Measurements from ENCODE around the gene TWF1. TPM values are rescaled to one million over a fixed set of nuclear protein-coding genes. Genes with fewer than 3 reads are reported as not detected.

TWF1 gene
- polyA plus RNA-seq, 3 donors: 9.9 to 20.7 (median 13.7) TPM

GRCh38 chr12:43826681-43827080 is 20.6 kb upstream of the TWF1 start:
- Mint-ChIP-seq H3K36me3 (no peaks in the 10 kb centered on the region), H3K9me3 (no peaks in the 10 kb centered on the region), H3K27me3 (ENCODE audit: low read depth in 3 of 3) (peaks cover 20 to 37% (median 22%) of the 10 kb centered on the region in 3 donors), H3K27ac (no peak overlapping the region), H3K4me3 (no peak overlapping the region), H3K4me1 (peaks cover 5% of the 10 kb centered on the region)
- Histone ChIP-seq H3K79me2 (ENCODE audit: insufficient read depth, low read length) (no peaks in the 10 kb centered on the region), H3K4me3 (replicated peaks in 1 of 3; ENCODE audit: low read depth in 2 of 3, low read length in 3 of 3) (no peak overlapping the region), H4K20me1 (ENCODE audit: insufficient read depth, low read length) (no peaks in the 10 kb centered on the region), H3K27me3 (ENCODE audit: control insufficient read depth in 2 of 2, insufficient read depth in 2 of 2, low read length in 2 of 2) (peaks cover 8 to 10% of the 10 kb centered on the region in 2 donors), H3K9me3 (replicated peaks in 1 of 2; ENCODE audit: control insufficient read depth in 1 of 2, insufficient read depth in 1 of 2, low read length in 2 of 2) (no peaks in the 10 kb centered on the region), H3K36me3 (replicated peaks in 1 of 2; ENCODE audit: control insufficient read depth in 1 of 2, insufficient read depth in 2 of 2, low read length in 2 of 2) (no peaks in the 10 kb centered on the region), H2AFZ (ENCODE audit: insufficient read depth, low read depth, low read length, poor library complexity, severe bottlenecking) (no peak overlapping the region), H3K27ac (ENCODE audit: low read depth in 1 of 2, low read length in 2 of 2) (no peak overlapping the region), H3K4me2 (replicated peaks; ENCODE audit: extremely low read depth, low read length, poor library complexity, severe bottlenecking) (no peak overlapping the region), H3K9ac (ENCODE audit: insufficient read depth, low read length, poor library complexity, severe bottlenecking) (no peak overlapping the region), H3K4me1 (ENCODE audit: control insufficient read depth in 1 of 2, insufficient read depth in 2 of 2, low read length in 2 of 2) (no peaks in the 10 kb centered on the region)
- intact Hi-C loops (cut with micrococcal nuclease): no loop called here
- no CpG with 5 or more reads among the region's 3 CpGs for WGBS (ENCODE audit: insufficient coverage)
- DNase-seq: no peak
- no peak for TF ChIP-seq CTCF (IDR thresholded peaks at IDR 0.05)

GRCh38 chr12:43824207-43824775 is 18.2 kb upstream of the TWF1 start:
- no peaks in the 10 kb centered on the region for H3K36me3 Mint-ChIP-seq
- H3K27ac Mint-ChIP-seq: no peak overlapping the region
- Histone ChIP-seq H3K9me3 (replicated peaks in 1 of 2; ENCODE audit: control insufficient read depth in 1 of 2, insufficient read depth in 1 of 2, low read length in 2 of 2) (no peaks in the 10 kb centered on the region), H3K79me2 (ENCODE audit: insufficient read depth, low read length) (no peaks in the 10 kb centered on the region), H3K27me3 (ENCODE audit: control insufficient read depth in 2 of 2, insufficient read depth in 2 of 2, low read length in 2 of 2) (peaks cover 0 to 3% of the 10 kb centered on the region in 2 donors), H3K4me1 (ENCODE audit: control insufficient read depth in 1 of 2, insufficient read depth in 2 of 2, low read length in 2 of 2) (no peaks in the 10 kb centered on the region), H3K27ac (ENCODE audit: low read depth in 1 of 2, low read length in 2 of 2) (no peak overlapping the region), H3K9ac (ENCODE audit: insufficient read depth, low read length, poor library complexity, severe bottlenecking) (no peak overlapping the region), H4K20me1 (ENCODE audit: insufficient read depth, low read length) (no peaks in the 10 kb centered on the region), H3K4me3 (replicated peaks in 1 of 3; ENCODE audit: low read depth in 2 of 3, low read length in 3 of 3) (no peak overlapping the region), H3K36me3 (replicated peaks in 1 of 2; ENCODE audit: control insufficient read depth in 1 of 2, insufficient read depth in 2 of 2, low read length in 2 of 2) (no peaks in the 10 kb centered on the region), H2AFZ (ENCODE audit: insufficient read depth, low read depth, low read length, poor library complexity, severe bottlenecking) (no peak overlapping the region), H3K4me2 (replicated peaks; ENCODE audit: extremely low read depth, low read length, poor library complexity, severe bottlenecking) (no peak overlapping the region)
- TF ChIP-seq CTCF (IDR thresholded peaks at IDR 0.05): no peak
- H3K27me3 Mint-ChIP-seq (ENCODE audit: low read depth in 3 of 3): peaks cover 7 to 20% (median 8%) of the 10 kb centered on the region in 3 donors
- 95% methylated on average over 7 of the region's 8 CpGs for WGBS (ENCODE audit: insufficient coverage)
- no peak overlapping the region for H3K4me3 Mint-ChIP-seq
- DNase-seq: no peak
- H3K4me1 Mint-ChIP-seq: no peaks in the 10 kb centered on the region
- intact Hi-C loops (cut with micrococcal nuclease): no loop called here
- peaks cover 0 to 5% (median 1%) of the 10 kb centered on the region in 7 donors for H3K9me3 Mint-ChIP-seq

All from CD14-positive monocyte (primary cell).